NK-92 (cell line): ENCODE data around the gene DALRD3.

ENCODE experiments used
- DNase-seq: peaks from one replicate; lab custom pipeline; 2025; ENCODE audit not compliant: unreplicated experiment; lab: John Stamatoyannopoulos, UW

DALRD3 gene

GRCh38 chr3:49006408-49007067 lies 11.8 kb downstream of the DALRD3 start:
- no peak for DNase-seq

- DNase-seq = no peak
Observed at GRCh38 chr3:49005998-49006397, 12.4 kb downstream of the DALRD3 start.

- no peak for DNase-seq
Observed at GRCh38 chr3:49005303-49005680, 13.1 kb downstream of the DALRD3 start.

GRCh38 chr3:49004352-49005302 lies 13.8 kb downstream of the DALRD3 start:
- DNase-seq = no peak

- no peak for DNase-seq
Observed at GRCh38 chr3:49001155-49001554, 17.2 kb downstream of the DALRD3 start.

- DNase-seq = no peak
Observed at GRCh38 chr3:48999085-48999858, 19.1 kb downstream of the DALRD3 start.

GRCh38 chr3:48997714-48998637 lies 20.4 kb downstream of the DALRD3 start:
- no peak for DNase-seq

GRCh38 chr3:48997102-48997635 lies 21.2 kb downstream of the DALRD3 start:
- no peak for DNase-seq

- DNase-seq = no peak
Observed at GRCh38 chr3:48996640-48997039, 21.7 kb downstream of the DALRD3 start.

GRCh38 chr3:48993834-48994233 lies 24.5 kb downstream of the DALRD3 start:
- DNase-seq = no peak

GRCh38 chr3:48991851-48992545 lies 26.4 kb downstream of the DALRD3 start:
- DNase-seq = no peak

- no peak for DNase-seq
Observed at GRCh38 chr3:48990636-48991469, 27.5 kb downstream of the DALRD3 start.

GRCh38 chr3:48989796-48990635 lies 28.4 kb downstream of the DALRD3 start, which contains the start of gene P4HTM:
TSS of gene P4HTM (plus strand) at chr3:48990241. CDS start at chr3:48990257, 16 bp downstream.
- no peak for DNase-seq

- DNase-seq = no peak
Observed at GRCh38 chr3:48989126-48989795, 29.1 kb downstream of the DALRD3 start.

- no peak for DNase-seq
Observed at GRCh38 chr3:48985831-48986376, 32.5 kb downstream of the DALRD3 start.

GRCh38 chr3:48984663-48985062 lies 33.7 kb downstream of the DALRD3 start:
- no peak for DNase-seq

GRCh38 chr3:48983096-48983495 lies 35.3 kb downstream of the DALRD3 start:
- DNase-seq = no peak
